ENCODE measurements around the gene TSPAN5. TPM values are rescaled to one million over a fixed set of nuclear protein-coding genes. Genes with fewer than 3 reads are reported as not detected.

TSPAN5 gene
- total RNA-seq, 2 donors from 2014 or later = 7.4 to 11.8 TPM

GRCh38 chr4:98618680-98619079 lies 39.7 kb downstream of the TSPAN5 start:
- H3K36me3 Mint-ChIP-seq (ENCODE audit: low read depth) = no peaks in the 10 kb centered on the region
- no peak overlapping the region for H3K27ac Mint-ChIP-seq
- Histone ChIP-seq H3K4me1 (ENCODE audit: control insufficient read depth, insufficient read depth, low read length) (peaks cover 10% of the 10 kb centered on the region), H3K27ac (ENCODE audit: low read depth, low read length) (no peak overlapping the region), H3K9me3 (ENCODE audit: control insufficient read depth, low read length) (no peaks in the 10 kb centered on the region), H3K36me3 (ENCODE audit: control insufficient read depth, insufficient read depth, low read length) (no peaks in the 10 kb centered on the region), H3K27me3 (ENCODE audit: control insufficient read depth, insufficient read depth, low read length, poor library complexity, severe bottlenecking) (no peaks in the 10 kb centered on the region), H3K4me3 (ENCODE audit: low read length) (no peak overlapping the region), H3K9ac (ENCODE audit: extremely low read depth, low read length, poor library complexity, severe bottlenecking) (no peak overlapping the region)
- WGBS, 2 experiments (ENCODE audit: insufficient coverage in 1 of 2, insufficient read length in 1 of 2) = 96% methylated on average over 3 of the region's 3 CpGs; no CpG with 5 or more reads in 1 of the 2 experiments
- H3K27me3 Mint-ChIP-seq (ENCODE audit: insufficient read depth) = no peaks in the 10 kb centered on the region
- no peak for TF ChIP-seq CTCF (conservative IDR thresholded peaks at IDR 0.05)
- DNase-seq = no peak
- H3K4me3 Mint-ChIP-seq = no peak overlapping the region
- H3K4me1 Mint-ChIP-seq = peaks cover 28% of the 10 kb centered on the region
- H3K9me3 Mint-ChIP-seq = no peaks in the 10 kb centered on the region

- H3K4me1 Mint-ChIP-seq = peaks cover 27% of the 10 kb centered on the region
- no peak overlapping the region for H3K27ac Mint-ChIP-seq
- H3K4me3 Mint-ChIP-seq = no peak overlapping the region
- no peaks in the 10 kb centered on the region for H3K27me3 Mint-ChIP-seq (ENCODE audit: insufficient read depth)
- 94 to 100% methylated on average over 2 of the region's 2 CpGs for WGBS, 2 experiments (ENCODE audit: insufficient coverage in 1 of 2, insufficient read length in 1 of 2)
- H3K4me1 ChIP-seq (ENCODE audit: control insufficient read depth, insufficient read depth, low read length) = peaks cover 7% of the 10 kb centered on the region
- H3K36me3 Mint-ChIP-seq (ENCODE audit: low read depth) = no peaks in the 10 kb centered on the region
- no peaks in the 10 kb centered on the region for H3K27me3 ChIP-seq (ENCODE audit: control insufficient read depth, insufficient read depth, low read length, poor library complexity, severe bottlenecking)
- no peak for TF ChIP-seq CTCF (conservative IDR thresholded peaks at IDR 0.05)
- no peak overlapping the region for H3K4me3 ChIP-seq (ENCODE audit: low read length)
- H3K9ac ChIP-seq (ENCODE audit: extremely low read depth, low read length, poor library complexity, severe bottlenecking) = no peak overlapping the region
- H3K9me3 Mint-ChIP-seq = no peaks in the 10 kb centered on the region
- no peaks in the 10 kb centered on the region for H3K36me3 ChIP-seq (ENCODE audit: control insufficient read depth, insufficient read depth, low read length)
- H3K9me3 ChIP-seq (ENCODE audit: control insufficient read depth, low read length) = no peaks in the 10 kb centered on the region
- no peak for DNase-seq
- no peak overlapping the region for H3K27ac ChIP-seq (ENCODE audit: low read depth, low read length)
Measured at GRCh38 chr4:98617358-98618047, 40.9 kb downstream of the TSPAN5 start.

GRCh38 chr4:98615991-98616390 lies 42.4 kb downstream of the TSPAN5 start:
- peaks cover 36% of the 10 kb centered on the region for H3K4me1 Mint-ChIP-seq
- H3K4me3 Mint-ChIP-seq = no peak overlapping the region
- no peak overlapping the region for H3K9ac ChIP-seq (ENCODE audit: extremely low read depth, low read length, poor library complexity, severe bottlenecking)
- no peaks in the 10 kb centered on the region for H3K9me3 ChIP-seq (ENCODE audit: control insufficient read depth, low read length)
- TF ChIP-seq CTCF (conservative IDR thresholded peaks at IDR 0.05) = no peak
- H3K36me3 ChIP-seq (ENCODE audit: control insufficient read depth, insufficient read depth, low read length) = no peaks in the 10 kb centered on the region
- no peak overlapping the region for H3K4me3 ChIP-seq (ENCODE audit: low read length)
- no peak for DNase-seq
- H3K9me3 Mint-ChIP-seq = no peaks in the 10 kb centered on the region
- no peaks in the 10 kb centered on the region for H3K36me3 Mint-ChIP-seq (ENCODE audit: low read depth)
- no peak overlapping the region for H3K27ac Mint-ChIP-seq
- H3K27me3 Mint-ChIP-seq (ENCODE audit: insufficient read depth) = no peaks in the 10 kb centered on the region
- no peak overlapping the region for H3K27ac ChIP-seq (ENCODE audit: low read depth, low read length)
- 89 to 93% methylated on average over 2 to 3 of the region's 3 CpGs for WGBS, 2 experiments (ENCODE audit: insufficient coverage in 1 of 2, insufficient read length in 1 of 2)
- peaks cover 7% of the 10 kb centered on the region for H3K4me1 ChIP-seq (ENCODE audit: control insufficient read depth, insufficient read depth, low read length)
- H3K27me3 ChIP-seq (ENCODE audit: control insufficient read depth, insufficient read depth, low read length, poor library complexity, severe bottlenecking) = no peaks in the 10 kb centered on the region

Data from endodermal cell (in vitro differentiated cells).